ENCODE results near the gene ADAMTS14. TPM values are rescaled to one million over a fixed set of nuclear protein-coding genes. Genes with fewer than 3 reads are reported as not detected.
"Not testable (repeated sequence)": the region's sequence is repeated elsewhere in the genome, so short reads cannot be mapped to it uniquely, and the experiment has no call there.

The ADAMTS14 gene
- polyA plus RNA-seq, 3 donors = 0.05 TPM; not detected in 2

DNA sequence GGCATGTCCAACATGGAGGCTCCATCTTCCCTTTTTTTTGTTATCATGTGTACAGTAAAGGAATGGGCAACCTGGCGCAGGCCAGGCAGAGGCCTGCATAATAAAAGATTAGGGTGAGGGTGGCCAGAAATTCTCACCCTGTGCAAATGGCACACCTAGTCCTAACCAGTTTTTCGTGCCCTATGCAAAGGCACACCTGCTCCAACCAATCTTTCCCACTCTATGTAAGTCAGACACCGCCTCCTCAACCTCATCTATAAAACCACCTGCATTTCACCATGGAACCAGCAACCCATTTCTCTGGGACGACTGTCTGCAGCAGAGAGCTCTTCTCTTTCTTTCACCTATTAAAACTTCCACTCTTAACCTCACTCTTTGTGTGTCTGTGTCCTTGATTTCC, 96.8 kb downstream of the ADAMTS14 start:
- Mint-ChIP-seq H3K4me3 (no peak overlapping the region), H3K27me3 (ENCODE audit: low read depth in 3 of 3) (peaks cover 0 to 8% (median 3%) of the 10 kb centered on the region in 3 donors), H3K36me3 (peaks cover 0 to 2% of the 10 kb centered on the region in 2 donors), H3K9me3 (peaks cover 11 to 23% (median 16%) of the 10 kb centered on the region in 7 donors), H3K4me1 (no peaks in the 10 kb centered on the region), H3K27ac (no peak overlapping the region)
- Histone ChIP-seq H3K4me1 (ENCODE audit: control insufficient read depth in 1 of 2, insufficient read depth in 2 of 2, low read length in 2 of 2) (no peaks in the 10 kb centered on the region), H3K9ac (ENCODE audit: insufficient read depth, low read length, poor library complexity, severe bottlenecking) (no peak overlapping the region), H2AFZ (ENCODE audit: insufficient read depth, low read depth, low read length, poor library complexity, severe bottlenecking) (no peak overlapping the region), H3K27ac (ENCODE audit: low read depth in 1 of 2, low read length in 2 of 2) (no peak overlapping the region), H3K4me2 (replicated peaks; ENCODE audit: extremely low read depth, low read length, poor library complexity, severe bottlenecking) (no peak overlapping the region), H3K27me3 (ENCODE audit: control insufficient read depth in 2 of 2, insufficient read depth in 2 of 2, low read length in 2 of 2) (no peaks in the 10 kb centered on the region), H3K36me3 (replicated peaks in 1 of 2; ENCODE audit: control insufficient read depth in 1 of 2, insufficient read depth in 2 of 2, low read length in 2 of 2) (no peaks in the 10 kb centered on the region), H3K79me2 (ENCODE audit: insufficient read depth, low read length) (no peaks in the 10 kb centered on the region), H3K9me3 (replicated peaks in 1 of 2; ENCODE audit: control insufficient read depth in 1 of 2, insufficient read depth in 1 of 2, low read length in 2 of 2) (peaks cover 10 to 13% of the 10 kb centered on the region in 2 donors), H3K4me3 (replicated peaks in 1 of 3; ENCODE audit: low read depth in 2 of 3, low read length in 3 of 3) (no peak overlapping the region), H4K20me1 (ENCODE audit: insufficient read depth, low read length) (no peaks in the 10 kb centered on the region)
- DNase-seq = no peak
- TF ChIP-seq, protein P1, sequence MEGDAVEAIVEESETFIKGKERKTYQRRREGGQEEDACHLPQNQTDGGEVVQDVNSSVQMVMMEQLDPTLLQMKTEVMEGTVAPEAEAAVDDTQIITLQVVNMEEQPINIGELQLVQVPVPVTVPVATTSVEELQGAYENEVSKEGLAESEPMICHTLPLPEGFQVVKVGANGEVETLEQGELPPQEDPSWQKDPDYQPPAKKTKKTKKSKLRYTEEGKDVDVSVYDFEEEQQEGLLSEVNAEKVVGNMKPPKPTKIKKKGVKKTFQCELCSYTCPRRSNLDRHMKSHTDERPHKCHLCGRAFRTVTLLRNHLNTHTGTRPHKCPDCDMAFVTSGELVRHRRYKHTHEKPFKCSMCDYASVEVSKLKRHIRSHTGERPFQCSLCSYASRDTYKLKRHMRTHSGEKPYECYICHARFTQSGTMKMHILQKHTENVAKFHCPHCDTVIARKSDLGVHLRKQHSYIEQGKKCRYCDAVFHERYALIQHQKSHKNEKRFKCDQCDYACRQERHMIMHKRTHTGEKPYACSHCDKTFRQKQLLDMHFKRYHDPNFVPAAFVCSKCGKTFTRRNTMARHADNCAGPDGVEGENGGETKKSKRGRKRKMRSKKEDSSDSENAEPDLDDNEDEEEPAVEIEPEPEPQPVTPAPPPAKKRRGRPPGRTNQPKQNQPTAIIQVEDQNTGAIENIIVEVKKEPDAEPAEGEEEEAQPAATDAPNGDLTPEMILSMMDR (IDR thresholded peaks at IDR 0.05) = no peak
- WGBS (ENCODE audit: insufficient coverage) = 78% methylated on average over 3 of the region's 4 CpGs
- intact Hi-C loops (cut with micrococcal nuclease) = no loop called here

- Mint-ChIP-seq H3K27ac (no peak overlapping the region), H3K9me3 (peaks cover 11 to 23% (median 16%) of the 10 kb centered on the region in 7 donors), H3K4me3 (no peak overlapping the region), H3K36me3 (peaks cover 0 to 2% of the 10 kb centered on the region in 2 donors), H3K4me1 (no peaks in the 10 kb centered on the region), H3K27me3 (ENCODE audit: low read depth in 3 of 3) (peaks cover 1 to 8% (median 3%) of the 10 kb centered on the region in 3 donors)
- no peaks in the 10 kb centered on the region for H3K4me1 ChIP-seq (ENCODE audit: control insufficient read depth in 1 of 2, insufficient read depth in 2 of 2, low read length in 2 of 2)
- intact Hi-C loops (cut with micrococcal nuclease) = no loop called here
- no peak overlapping the region for H3K4me3 ChIP-seq (replicated peaks in 1 of 3; ENCODE audit: low read depth in 2 of 3, low read length in 3 of 3)
- H2AFZ ChIP-seq (ENCODE audit: insufficient read depth, low read depth, low read length, poor library complexity, severe bottlenecking) = no peak overlapping the region
- DNase-seq = no peak
- no peak overlapping the region for H3K27ac ChIP-seq (ENCODE audit: low read depth in 1 of 2, low read length in 2 of 2)
- TF ChIP-seq, protein P1 (IDR thresholded peaks at IDR 0.05) = no peak
- H3K9me3 ChIP-seq (replicated peaks in 1 of 2; ENCODE audit: control insufficient read depth in 1 of 2, insufficient read depth in 1 of 2, low read length in 2 of 2) = peaks cover 10 to 13% of the 10 kb centered on the region in 2 donors
- no peak overlapping the region for H3K4me2 ChIP-seq (replicated peaks; ENCODE audit: extremely low read depth, low read length, poor library complexity, severe bottlenecking)
- no peaks in the 10 kb centered on the region for H3K79me2 ChIP-seq (ENCODE audit: insufficient read depth, low read length)
- no peak overlapping the region for H3K9ac ChIP-seq (ENCODE audit: insufficient read depth, low read length, poor library complexity, severe bottlenecking)
- no peaks in the 10 kb centered on the region for H3K36me3 ChIP-seq (replicated peaks in 1 of 2; ENCODE audit: control insufficient read depth in 1 of 2, insufficient read depth in 2 of 2, low read length in 2 of 2)
- WGBS (ENCODE audit: insufficient coverage) = no CpG with 5 or more reads among the region's 2 CpGs
- H4K20me1 ChIP-seq (ENCODE audit: insufficient read depth, low read length) = no peaks in the 10 kb centered on the region
- no peaks in the 10 kb centered on the region for H3K27me3 ChIP-seq (ENCODE audit: control insufficient read depth in 2 of 2, insufficient read depth in 2 of 2, low read length in 2 of 2)
Observed at GRCh38 chr10:70770001-70770400, 97.7 kb downstream of the ADAMTS14 start.

DNA sequence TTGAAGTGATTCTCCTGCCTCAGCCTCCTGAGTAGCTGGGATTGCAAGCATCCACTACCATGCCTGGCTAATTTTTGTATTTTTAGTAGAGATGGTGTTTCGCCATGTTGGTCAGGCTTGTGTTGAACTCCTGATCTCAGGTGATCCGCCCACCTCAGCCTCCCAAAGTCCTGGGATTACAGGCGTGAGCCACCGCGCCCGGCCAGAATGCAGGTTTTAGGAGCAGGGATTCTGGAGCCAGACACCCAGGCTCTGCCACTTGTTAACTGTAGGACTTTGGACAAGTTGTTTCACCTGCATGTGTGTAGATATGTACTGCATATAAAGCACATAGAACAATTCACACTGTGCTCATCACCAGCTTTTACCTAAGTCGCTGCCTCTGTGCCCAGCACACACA, 98.2 kb downstream of the ADAMTS14 start:
- H3K27ac ChIP-seq (ENCODE audit: low read depth in 1 of 2, low read length in 2 of 2); H3K36me3 Mint-ChIP-seq; H3K4me3 Mint-ChIP-seq; H3K4me3 ChIP-seq (replicated peaks in 1 of 3; ENCODE audit: low read depth in 2 of 3, low read length in 3 of 3); H3K4me1 ChIP-seq (ENCODE audit: control insufficient read depth in 1 of 2, insufficient read depth in 2 of 2, low read length in 2 of 2); intact Hi-C loops (cut with micrococcal nuclease); H3K27me3 Mint-ChIP-seq (ENCODE audit: low read depth in 3 of 3); H3K27ac Mint-ChIP-seq; H3K36me3 ChIP-seq (replicated peaks in 1 of 2; ENCODE audit: control insufficient read depth in 1 of 2, insufficient read depth in 2 of 2, low read length in 2 of 2); H2AFZ ChIP-seq (ENCODE audit: insufficient read depth, low read depth, low read length, poor library complexity, severe bottlenecking); H3K4me2 ChIP-seq (replicated peaks; ENCODE audit: extremely low read depth, low read length, poor library complexity, severe bottlenecking); H3K79me2 ChIP-seq (ENCODE audit: insufficient read depth, low read length); H4K20me1 ChIP-seq (ENCODE audit: insufficient read depth, low read length); H3K4me1 Mint-ChIP-seq; H3K27me3 ChIP-seq (ENCODE audit: control insufficient read depth in 2 of 2, insufficient read depth in 2 of 2, low read length in 2 of 2); H3K9ac ChIP-seq (ENCODE audit: insufficient read depth, low read length, poor library complexity, severe bottlenecking); DNase-seq: not testable (repeated sequence)
- WGBS (ENCODE audit: insufficient coverage) = 92% methylated on average over 6 of the region's 7 CpGs
- peaks cover 10% of the 10 kb centered on the region in 2 donors for H3K9me3 ChIP-seq (replicated peaks in 1 of 2; ENCODE audit: control insufficient read depth in 1 of 2, insufficient read depth in 1 of 2, low read length in 2 of 2)
- H3K9me3 Mint-ChIP-seq = peaks cover 11 to 20% (median 15%) of the 10 kb centered on the region in 7 donors
